Gastrocnemius medialis (tissue), 4 donors: ENCODE results near the gene SNCAIP. TPM values are rescaled to one million over a fixed set of nuclear protein-coding genes. Genes with fewer than 3 reads are reported as not detected.

Experiments
- ATAC-seq, 2 donors: fragments of 150-250 bp; one replicate each; pipeline ENCODE4 v1.9.1; 2016
- DNase-seq, 2 donors: peaks; one replicate each; pipeline ENCODE4 v3.0.0-alpha.2; 2019
- H3K27ac ChIP-seq, 4 donors: fragments of 200-600 bp; sonication (generic); 1 replicate in 1 of 4; 2 replicates in 3 of 4; pipeline ENCODE4 v1.5.1; 2016 to 2018; ENCODE audit warnings: mild to moderate bottlenecking in 2 of 4, moderate library complexity in 1 of 4
- H3K27me3 ChIP-seq, 3 donors: fragments of 200-600 bp; sonication (generic) in 2 of 3; 1 replicate in 1 of 3; 2 replicates in 2 of 3; pipeline versions ENCODE4 v1.5.1 to v1.6.0; 2016 to 2019; ENCODE audit warnings: mild to moderate bottlenecking in 1 of 3, moderate library complexity in 1 of 3
- H3K36me3 ChIP-seq, 2 donors: fragments of 200-600 bp; sonication (generic) in 1 of 2; one replicate each; pipeline ENCODE4 v1.5.1; 2017 to 2018
- H3K4me1 ChIP-seq, 2 donors: fragments of 200-600 bp; sonication (generic) in 1 of 2; one replicate each; pipeline ENCODE4 v1.5.1; 2016 to 2017; ENCODE audit warnings: mild to moderate bottlenecking in 2 of 2
- H3K4me3 ChIP-seq, 4 donors: fragments of 200-600 bp; sonication (generic) in 3 of 4; 1 replicate in 1 of 4; 2 replicates in 3 of 4; pipeline ENCODE4 v1.5.1; 2016 to 2019; ENCODE audit warnings: mild to moderate bottlenecking in 2 of 4
- H3K9me3 ChIP-seq, 3 donors: fragments of 200-600 bp; sonication (generic) in 2 of 3; 1 replicate in 1 of 3; 2 replicates in 2 of 3; pipeline ENCODE4 v1.5.1; 2016 to 2019
- POLR2A ChIP-seq, 2 donors: fragments of 450-650 bp; IDR thresholded peaks; one replicate each; pipeline ENCODE4 v1.6.1; 2017; ENCODE audit warnings: antibody characterized with exemption in 2 of 2, mild to moderate bottlenecking in 2 of 2, moderate library complexity in 2 of 2
- in situ Hi-C, 4 donors: fragments of 200-750 bp; cut with MboI; loops; one replicate each; pipeline versions ENCODE4 v1.15.0 to v1.8.0; 2017; ENCODE audit warnings: low sequenced_read_pairs in 4 of 4
- intact Hi-C: fragments of 100-400 bp; cut with DNase I; formaldehyde crosslinking; loops from one replicate; pipeline ENCODE4 v1.15.1; 2023; ENCODE audit warnings: low total_unique reads
- total RNA-seq, 4 donors: library from RNA; depleted of rRNA; stranded (reverse); fragments of >200 nt; gene quantifications; one replicate each; pipeline versions ENCODE4 v1.1.0 to v1.2.3, GENCODE V29; 2016
- TF ChIP-seq, protein P1 (sequence below), 5 experiments: fragments of 450-650 bp in 3 of 5; fragments of 200-600 bp in 2 of 5; sonication (generic) in 2 of 5; IDR thresholded peaks in 4 of 5; conservative IDR thresholded peaks in 1 of 5; 1 replicate in 4 of 5; 2 replicates in 1 of 5; pipeline ENCODE4 v1.5.1; 2016 to 2019; ENCODE audit warnings: antibody characterized with exemption in 5 of 5, mild to moderate bottlenecking in 3 of 5, moderate library complexity in 3 of 5

SNCAIP gene
- total RNA-seq, 4 donors from 2014 or later: 0.22 to 3.1 (median 0.53) TPM

GRCh38 chr5:122468351-122469116 is 156.5 kb downstream of the SNCAIP start:
- ATAC-seq (no peak), DNase-seq (no peak)
- no peaks in the 10 kb centered on the region for H3K9me3 ChIP-seq
- H3K36me3 ChIP-seq: no peaks in the 10 kb centered on the region
- no peaks in the 10 kb centered on the region for H3K27me3 ChIP-seq
- TF ChIP-seq, protein P1, sequence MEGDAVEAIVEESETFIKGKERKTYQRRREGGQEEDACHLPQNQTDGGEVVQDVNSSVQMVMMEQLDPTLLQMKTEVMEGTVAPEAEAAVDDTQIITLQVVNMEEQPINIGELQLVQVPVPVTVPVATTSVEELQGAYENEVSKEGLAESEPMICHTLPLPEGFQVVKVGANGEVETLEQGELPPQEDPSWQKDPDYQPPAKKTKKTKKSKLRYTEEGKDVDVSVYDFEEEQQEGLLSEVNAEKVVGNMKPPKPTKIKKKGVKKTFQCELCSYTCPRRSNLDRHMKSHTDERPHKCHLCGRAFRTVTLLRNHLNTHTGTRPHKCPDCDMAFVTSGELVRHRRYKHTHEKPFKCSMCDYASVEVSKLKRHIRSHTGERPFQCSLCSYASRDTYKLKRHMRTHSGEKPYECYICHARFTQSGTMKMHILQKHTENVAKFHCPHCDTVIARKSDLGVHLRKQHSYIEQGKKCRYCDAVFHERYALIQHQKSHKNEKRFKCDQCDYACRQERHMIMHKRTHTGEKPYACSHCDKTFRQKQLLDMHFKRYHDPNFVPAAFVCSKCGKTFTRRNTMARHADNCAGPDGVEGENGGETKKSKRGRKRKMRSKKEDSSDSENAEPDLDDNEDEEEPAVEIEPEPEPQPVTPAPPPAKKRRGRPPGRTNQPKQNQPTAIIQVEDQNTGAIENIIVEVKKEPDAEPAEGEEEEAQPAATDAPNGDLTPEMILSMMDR (IDR thresholded peaks at IDR 0.05 in 4 of 5, conservative IDR thresholded peaks at IDR 0.05 in 1 of 5): no peak
- no peak for TF ChIP-seq POLR2A (IDR thresholded peaks at IDR 0.05)
- no peaks in the 10 kb centered on the region for H3K4me1 ChIP-seq
- in situ Hi-C loops: no loop called here
- no peak overlapping the region for H3K4me3 ChIP-seq
- intact Hi-C loops: no loop called here
- no peak overlapping the region for H3K27ac ChIP-seq

- H3K9me3 ChIP-seq: no peaks in the 10 kb centered on the region
- TF ChIP-seq, protein P1 (IDR thresholded peaks at IDR 0.05 in 4 of 5, conservative IDR thresholded peaks at IDR 0.05 in 1 of 5): no peak
- TF ChIP-seq POLR2A (IDR thresholded peaks at IDR 0.05): no peak
- intact Hi-C loops (no loop called here), in situ Hi-C loops (no loop called here)
- no peaks in the 10 kb centered on the region for H3K27me3 ChIP-seq
- no peak for ATAC-seq
- no peak for DNase-seq
- no peak overlapping the region for H3K27ac ChIP-seq
- H3K4me3 ChIP-seq: no peak overlapping the region
- no peaks in the 10 kb centered on the region for H3K36me3 ChIP-seq
- H3K4me1 ChIP-seq: no peaks in the 10 kb centered on the region
These were observed 157.4 kb downstream of the SNCAIP start for GRCh38 chr5:122469384-122469919.

DNA sequence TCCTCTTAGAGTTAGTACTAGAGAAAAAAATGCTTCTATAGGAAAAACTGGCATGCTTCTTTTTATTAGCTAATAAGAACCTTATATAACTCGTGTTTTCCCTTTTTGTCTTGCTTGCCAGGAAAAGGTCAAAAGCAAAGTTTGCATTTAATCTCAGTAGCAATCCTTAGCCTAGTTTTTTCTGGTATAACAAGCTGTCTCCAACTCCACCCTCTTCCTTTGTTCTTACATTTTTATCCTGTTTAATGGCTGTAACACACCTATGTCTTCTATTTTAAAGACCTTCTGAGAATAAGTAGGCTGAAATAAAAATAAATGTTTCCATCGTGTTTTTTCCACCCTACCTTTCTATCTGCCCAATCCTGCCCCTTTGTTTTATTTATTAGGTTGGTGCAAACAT is 158.3 kb downstream of the SNCAIP start:
- ATAC-seq (no peak), DNase-seq (no peak)
- Histone ChIP-seq H3K4me1 (no peaks in the 10 kb centered on the region), H3K27ac (no peak overlapping the region), H3K27me3 (no peaks in the 10 kb centered on the region), H3K4me3 (no peak overlapping the region), H3K9me3 (no peaks in the 10 kb centered on the region), H3K36me3 (no peaks in the 10 kb centered on the region)
- in situ Hi-C loops (no loop called here), intact Hi-C loops (no loop called here)
- TF ChIP-seq, protein P1 (IDR thresholded peaks at IDR 0.05 in 4 of 5, conservative IDR thresholded peaks at IDR 0.05 in 1 of 5): no peak
- TF ChIP-seq POLR2A (IDR thresholded peaks at IDR 0.05): no peak

- H3K9me3 ChIP-seq: no peaks in the 10 kb centered on the region
- no peaks in the 10 kb centered on the region for H3K27me3 ChIP-seq
- intact Hi-C loops: no loop called here
- no peak overlapping the region for H3K4me3 ChIP-seq
- H3K36me3 ChIP-seq: no peaks in the 10 kb centered on the region
- no peak for DNase-seq
- H3K4me1 ChIP-seq: no peaks in the 10 kb centered on the region
- ATAC-seq: no peak
- TF ChIP-seq, protein P1 (IDR thresholded peaks at IDR 0.05 in 4 of 5, conservative IDR thresholded peaks at IDR 0.05 in 1 of 5): no peak
- TF ChIP-seq POLR2A (IDR thresholded peaks at IDR 0.05): no peak
- in situ Hi-C loops: no loop called here
- no peak overlapping the region for H3K27ac ChIP-seq
These were observed 159.2 kb downstream of the SNCAIP start for GRCh38 chr5:122471031-122471751.
